GM19193 (cell line): ENCODE results near the gene OR51D1.

Experiments
- POLR2A ChIP-seq: IDR thresholded peaks from 4 replicates; pipeline ENCODE4 v1.6.1; 2011; ENCODE audit not compliant: insufficient read depth, insufficient read length; ENCODE audit errors: extremely low read depth

The OR51D1 gene

GRCh38 chr11:4636136-4636535 lies 1.1 kb upstream of the OR51D1 start:
- TF ChIP-seq POLR2A: no peak

GRCh38 chr11:4637662-4638047 lies 378 bp downstream of the OR51D1 start:
- TF ChIP-seq POLR2A: no peak

GRCh38 chr11:4639931-4640330 lies 2.7 kb downstream of the OR51D1 start:
- no peak for TF ChIP-seq POLR2A

GRCh38 chr11:4641501-4641900 lies 4.2 kb downstream of the OR51D1 start:
- TF ChIP-seq POLR2A: no peak

GRCh38 chr11:4642043-4642442 lies 4.8 kb downstream of the OR51D1 start:
- TF ChIP-seq POLR2A: no peak

GRCh38 chr11:4643076-4643475 lies 5.8 kb downstream of the OR51D1 start:
- TF ChIP-seq POLR2A: no peak

GRCh38 chr11:4643682-4644081 lies 6.4 kb downstream of the OR51D1 start, which contains the start of gene OR51E1:
TSS of gene OR51E1 (plus strand) at chr11:4643982. CDS start at chr11:4652527, 8,545 bp downstream.
- TF ChIP-seq POLR2A: no peak

GRCh38 chr11:4644233-4644632 lies 7.0 kb downstream of the OR51D1 start:
- no peak for TF ChIP-seq POLR2A

GRCh38 chr11:4645974-4646373 lies 8.7 kb downstream of the OR51D1 start:
- no peak for TF ChIP-seq POLR2A

- no peak for TF ChIP-seq POLR2A
Measured at GRCh38 chr11:4647766-4648165, 10.5 kb downstream of the OR51D1 start.

- TF ChIP-seq POLR2A: no peak
Measured at GRCh38 chr11:4654635-4655369, 17.5 kb downstream of the OR51D1 start.

- no peak for TF ChIP-seq POLR2A
Measured at GRCh38 chr11:4658629-4659445, 21.6 kb downstream of the OR51D1 start.

GRCh38 chr11:4662876-4663275 lies 25.6 kb downstream of the OR51D1 start:
- TF ChIP-seq POLR2A: no peak

- TF ChIP-seq POLR2A: no peak
Measured at GRCh38 chr11:4664183-4664582, 26.9 kb downstream of the OR51D1 start.

GRCh38 chr11:4664786-4665185 lies 27.5 kb downstream of the OR51D1 start:
- no peak for TF ChIP-seq POLR2A

GRCh38 chr11:4665424-4665823 lies 28.1 kb downstream of the OR51D1 start:
- TF ChIP-seq POLR2A: no peak
